Right ventricle myocardium superior (tissue), 1 donor: ENCODE measurements around the gene ATP5PF. TPM values are rescaled to one million over a fixed set of nuclear protein-coding genes. Genes with fewer than 3 reads are reported as not detected.

Experiments
- total RNA-seq: library from RNA; stranded (reverse); fragmentation: NEBNext Ultra II Directional; extraction: Animal tissue kit (Norgen Biotek cat#: 25700); gene quantifications from one replicate; pipeline ENCODE4 v1.2.1, GENCODE V29; 2021
- donor health status: DM: no; HTN: yes; CAD: no; lungs with severe emphysema.

The ATP5PF gene
- total RNA-seq, 1 donor from 2014 or later: 940 TPM

Other genes starting within 250 kb of the ATP5PF start
- 56.5 TPM for gene MRPL39, start 127.4 kb downstream of the ATP5PF start, total RNA-seq
- 32.3 TPM for gene JAM2, start 95.6 kb downstream of the ATP5PF start, total RNA-seq
- gene GABPA, start 68 bp upstream of the ATP5PF start, total RNA-seq: 15.5 TPM